ENCODE results near the gene PYDC1.

DNA sequence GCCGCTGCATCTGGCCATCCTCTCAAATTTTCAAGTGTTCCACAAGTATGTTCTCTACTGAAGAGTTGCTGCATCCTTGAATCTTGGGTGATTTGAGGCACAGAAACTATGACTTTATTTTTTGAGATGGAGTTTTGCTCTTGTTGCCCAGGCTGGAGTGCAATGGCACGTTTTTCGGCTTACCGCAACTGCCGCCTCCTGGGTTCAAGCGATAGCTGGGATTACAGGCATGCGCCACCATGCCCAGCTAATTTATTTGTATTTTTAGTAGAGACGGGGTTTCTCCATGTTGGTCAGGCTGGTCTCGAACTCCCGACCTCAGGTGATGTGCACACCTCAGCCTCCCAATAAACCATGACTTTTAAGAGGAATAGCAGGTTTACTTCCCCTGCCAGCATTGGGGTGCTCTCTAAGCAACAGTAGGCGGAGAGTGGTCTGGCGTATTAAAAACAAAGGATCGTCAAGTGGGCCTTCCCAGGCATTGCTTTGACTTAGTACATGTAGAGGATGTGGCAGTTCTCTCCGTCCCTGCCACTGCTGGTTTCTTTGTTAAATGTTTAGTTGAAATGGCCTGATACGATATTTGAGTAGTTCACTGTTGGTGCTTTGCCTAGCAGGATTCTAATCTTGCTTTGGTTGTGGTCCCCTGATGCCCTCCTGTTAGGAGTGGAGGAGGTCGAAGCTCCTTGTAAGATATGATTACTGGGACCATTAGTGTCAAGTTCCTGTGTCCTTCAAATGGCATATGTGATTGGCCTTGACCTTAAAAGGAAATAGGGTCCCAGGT lies 23.9 kb downstream of the PYDC1 start:
- TF ChIP-seq CTCF (IDR thresholded peaks at IDR 0.05; ENCODE audit: control extremely low read depth in 1 of 3, insufficient read depth in 1 of 3, low read depth in 1 of 3, low read length in 3 of 3): no peak
- no peak for TF ChIP-seq RAD21 (IDR thresholded peaks at IDR 0.05 in 1 of 2, conservative IDR thresholded peaks at IDR 0.05 in 1 of 2; ENCODE audit: low read depth in 2 of 2, low read length in 2 of 2)
- peak; percentile 63 for TF ChIP-seq POLR2AphosphoS5 (IDR thresholded peaks at IDR 0.05; ENCODE audit: low read depth, low read length)

All from H1 (cell line).